Hindlimb muscle (tissue), 1 donor: ENCODE measurements around the gene CD37. TPM values are rescaled to one million over a fixed set of nuclear protein-coding genes. Genes with fewer than 3 reads are reported as not detected.
"Not testable (repeated sequence)": the region's sequence is repeated elsewhere in the genome, so short reads cannot be mapped to it uniquely, and the experiment has no call there.

Experiments
- DNase-seq: peaks from one replicate; pipeline ENCODE4 v3.0.0-alpha.2; 2013
- polyA plus RNA-seq: library from polyadenylated mRNA; unstranded; fragments of 120-200 nt; gene quantifications from one replicate; pipeline ENCODE4 v1.2.1, GENCODE V29; 2013; ENCODE audit not compliant: insufficient read length

The CD37 gene
- 18.5 TPM for polyA plus RNA-seq

GRCh38 chr19:49335071-49335783 is at the start of gene CD37:
TSS of gene CD37 (plus strand) at chr19:49335406. CDS start at chr19:49335541, 135 bp downstream.
- DNase-seq: no peak

- DNase-seq: no peak
Observed at GRCh38 chr19:49287141-49287770, 48.0 kb upstream of the CD37 start.

GRCh38 chr19:49288205-49288604 is 47.0 kb upstream of the CD37 start:
- DNase-seq: not testable (repeated sequence)

- DNase-seq: not testable (repeated sequence)
Observed at GRCh38 chr19:49289286-49289685, 45.9 kb upstream of the CD37 start.

GRCh38 chr19:49290517-49290916 is 44.7 kb upstream of the CD37 start:
- no peak for DNase-seq

- no peak for DNase-seq
Observed at GRCh38 chr19:49294401-49294800, 40.8 kb upstream of the CD37 start.

GRCh38 chr19:49295208-49295880 is 39.9 kb upstream of the CD37 start:
- no peak for DNase-seq

- no peak for DNase-seq
Observed at GRCh38 chr19:49297403-49297802, 37.8 kb upstream of the CD37 start.

GRCh38 chr19:49298653-49299052 is 36.6 kb upstream of the CD37 start:
- not testable (repeated sequence) for DNase-seq

- peak; percentile 51 for DNase-seq
Observed at GRCh38 chr19:49301165-49301865, 33.9 kb upstream of the CD37 start.

GRCh38 chr19:49301866-49302252 is 33.3 kb upstream of the CD37 start:
- no peak for DNase-seq

GRCh38 chr19:49306734-49307133 is 28.5 kb upstream of the CD37 start:
- DNase-seq: not testable (repeated sequence)

- DNase-seq: no peak
Observed at GRCh38 chr19:49309087-49309486, 26.1 kb upstream of the CD37 start.

GRCh38 chr19:49315111-49315510 is 20.1 kb upstream of the CD37 start:
- no peak for DNase-seq

- DNase-seq: no peak
Observed at GRCh38 chr19:49316284-49316683, 18.9 kb upstream of the CD37 start.

- DNase-seq: no peak
Observed at GRCh38 chr19:49318296-49318695, 16.9 kb upstream of the CD37 start.

- DNase-seq: no peak
Observed at GRCh38 chr19:49324801-49325576, 10.2 kb upstream of the CD37 start, which contains the start of gene SLC6A16. TSS of gene SLC6A16 (minus strand) at chr19:49325191. CDS start at chr19:49311347, 13,844 bp downstream.

GRCh38 chr19:49325756-49326155 is 9.4 kb upstream of the CD37 start:
- DNase-seq: not testable (repeated sequence)

GRCh38 chr19:49326165-49326704 is 9.0 kb upstream of the CD37 start:
- DNase-seq: no peak

- DNase-seq: no peak
Observed at GRCh38 chr19:49327878-49328544, 7.2 kb upstream of the CD37 start.

GRCh38 chr19:49328741-49329140 is 6.5 kb upstream of the CD37 start:
- DNase-seq: no peak
